Sciatic nerve (tissue), 2 donors: ENCODE results near the gene TSHB. TPM values are rescaled to one million over a fixed set of nuclear protein-coding genes. Genes with fewer than 3 reads are reported as not detected.

ENCODE experiments used
- ATAC-seq: fragments of 200-7000 bp; cut with Tn5 transposase; one replicate; pipeline ENCODE4 v1.9.1; 2020; ENCODE audit warnings: mild to moderate bottlenecking, moderate library complexity
- DNase-seq: peaks from one replicate; pipeline ENCODE4 v3.0.0-alpha.2; 2020; ENCODE audit warnings: low spot score
- intact Hi-C: fragments of 100-400 bp; cut with DNase I; formaldehyde crosslinking; loops from one replicate; pipeline ENCODE4 v1.14.2; 2022
- total RNA-seq: library from RNA; stranded (reverse); fragmentation: NEBNext Ultra II Directional; extraction: Animal tissue kit (Norgen Biotek cat#: 25700); gene quantifications from one replicate; pipeline ENCODE4 v1.2.1, GENCODE V29; 2021
- donor health status: DM: no; HTN: no; CAD: no.
- donor health status: DM: no; HTN: no; CAD: no.

TSHB gene
- total RNA-seq, 1 donor from 2014 or later = not detected

GRCh38 chr1:115056395-115056798 lies 26.8 kb downstream of the TSHB start:
- no peak for DNase-seq
- ATAC-seq = no peak
- intact Hi-C loops = no loop called here

- ATAC-seq (no peak), DNase-seq (no peak)
- intact Hi-C loops = no loop called here
These were observed 28.1 kb downstream of the TSHB start for GRCh38 chr1:115057661-115058254.

- intact Hi-C loops = no loop called here
- no peak for DNase-seq
- no peak for ATAC-seq
These were observed 29.7 kb downstream of the TSHB start for GRCh38 chr1:115059316-115059715.

- ATAC-seq = no peak
- DNase-seq = no peak
- intact Hi-C loops = no loop called here
These were observed 30.9 kb downstream of the TSHB start for GRCh38 chr1:115060501-115060900.

GRCh38 chr1:115062542-115063004 lies 32.9 kb downstream of the TSHB start:
- intact Hi-C loops = no loop called here
- ATAC-seq = peak; percentile 51
- DNase-seq = no peak

- intact Hi-C loops = no loop called here
- DNase-seq (no peak), ATAC-seq (no peak)
These were observed 33.7 kb downstream of the TSHB start for GRCh38 chr1:115063228-115063901.

- no peak for ATAC-seq
- intact Hi-C loops = no loop called here
- DNase-seq = no peak
These were observed 34.8 kb downstream of the TSHB start for GRCh38 chr1:115064461-115064860.

GRCh38 chr1:115065021-115065420 lies 35.4 kb downstream of the TSHB start:
- intact Hi-C loops = no loop called here

GRCh38 chr1:115067161-115067859 lies 37.7 kb downstream of the TSHB start:
- DNase-seq (no peak), ATAC-seq (no peak)
- intact Hi-C loops = no loop called here

More at GRCh38 chr1:115065021-115065420, 35.4 kb downstream of the TSHB start:
- DNase-seq (no peak), ATAC-seq (no peak)

- no peak for ATAC-seq
- no peak for DNase-seq
- intact Hi-C loops = no loop called here
These were observed 39.4 kb downstream of the TSHB start for GRCh38 chr1:115068826-115069585.

- intact Hi-C loops = no loop called here
- ATAC-seq = no peak
- no peak for DNase-seq
These were observed 40.2 kb downstream of the TSHB start for GRCh38 chr1:115069659-115070308.

GRCh38 chr1:115071012-115071664 lies 41.5 kb downstream of the TSHB start:
- intact Hi-C loops = no loop called here
- DNase-seq (no peak), ATAC-seq (no peak)

GRCh38 chr1:115073298-115074087 lies 43.9 kb downstream of the TSHB start:
- intact Hi-C loops = no loop called here
- no peak for DNase-seq
- ATAC-seq = no peak

GRCh38 chr1:115074839-115075534 lies 45.4 kb downstream of the TSHB start:
- ATAC-seq = no peak
- intact Hi-C loops = no loop called here
- no peak for DNase-seq

GRCh38 chr1:115076384-115076915 lies 46.8 kb downstream of the TSHB start:
- no peak for ATAC-seq
- intact Hi-C loops = no loop called here

GRCh38 chr1:115077286-115077983 lies 47.8 kb downstream of the TSHB start:
- intact Hi-C loops = no loop called here
- DNase-seq = no peak
- no peak for ATAC-seq

More at GRCh38 chr1:115076384-115076915, 46.8 kb downstream of the TSHB start:
- DNase-seq = no peak
